Measurements from ENCODE around the gene OXSR1. TPM values are rescaled to one million over a fixed set of nuclear protein-coding genes. Genes with fewer than 3 reads are reported as not detected.

OXSR1 gene
- total and polyA plus RNA-seq, 2 of the 13 experiments (the other 11 are each of a cell fraction or from before 2014, with no cell fraction given) = 27.4 to 32.6 TPM

- TF ChIP-seq, protein P1, sequence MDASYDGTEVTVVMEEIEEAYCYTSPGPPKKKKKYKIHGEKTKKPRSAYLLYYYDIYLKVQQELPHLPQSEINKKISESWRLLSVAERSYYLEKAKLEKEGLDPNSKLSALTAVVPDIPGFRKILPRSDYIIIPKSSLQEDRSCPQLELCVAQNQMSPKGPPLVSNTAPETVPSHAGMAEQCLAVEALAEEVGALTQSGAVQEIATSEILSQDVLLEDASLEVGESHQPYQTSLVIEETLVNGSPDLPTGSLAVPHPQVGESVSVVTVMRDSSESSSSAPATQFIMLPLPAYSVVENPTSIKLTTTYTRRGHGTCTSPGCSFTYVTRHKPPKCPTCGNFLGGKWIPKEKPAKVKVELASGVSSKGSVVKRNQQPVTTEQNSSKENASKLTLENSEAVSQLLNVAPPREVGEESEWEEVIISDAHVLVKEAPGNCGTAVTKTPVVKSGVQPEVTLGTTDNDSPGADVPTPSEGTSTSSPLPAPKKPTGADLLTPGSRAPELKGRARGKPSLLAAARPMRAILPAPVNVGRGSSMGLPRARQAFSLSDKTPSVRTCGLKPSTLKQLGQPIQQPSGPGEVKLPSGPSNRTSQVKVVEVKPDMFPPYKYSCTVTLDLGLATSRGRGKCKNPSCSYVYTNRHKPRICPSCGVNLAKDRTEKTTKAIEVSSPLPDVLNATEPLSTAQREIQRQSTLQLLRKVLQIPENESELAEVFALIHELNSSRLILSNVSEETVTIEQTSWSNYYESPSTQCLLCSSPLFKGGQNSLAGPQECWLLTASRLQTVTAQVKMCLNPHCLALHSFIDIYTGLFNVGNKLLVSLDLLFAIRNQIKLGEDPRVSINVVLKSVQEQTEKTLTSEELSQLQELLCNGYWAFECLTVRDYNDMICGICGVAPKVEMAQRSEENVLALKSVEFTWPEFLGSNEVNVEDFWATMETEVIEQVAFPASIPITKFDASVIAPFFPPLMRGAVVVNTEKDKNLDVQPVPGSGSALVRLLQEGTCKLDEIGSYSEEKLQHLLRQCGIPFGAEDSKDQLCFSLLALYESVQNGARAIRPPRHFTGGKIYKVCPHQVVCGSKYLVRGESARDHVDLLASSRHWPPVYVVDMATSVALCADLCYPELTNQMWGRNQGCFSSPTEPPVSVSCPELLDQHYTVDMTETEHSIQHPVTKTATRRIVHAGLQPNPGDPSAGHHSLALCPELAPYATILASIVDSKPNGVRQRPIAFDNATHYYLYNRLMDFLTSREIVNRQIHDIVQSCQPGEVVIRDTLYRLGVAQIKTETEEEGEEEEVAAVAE (CRISPR knock-in tag; IDR thresholded peaks at IDR 0.05; ENCODE audit: borderline replicate concordance) = peak; percentile 83
- no peak for TF ChIP-seq GABPA (IDR thresholded peaks at IDR 0.05; ENCODE audit: low read depth, low read length)
- peak; percentile 40 for TF ChIP-seq GABPA (CRISPR knock-in tag; IDR thresholded peaks at IDR 0.05; ENCODE audit: low read depth)
- TF ChIP-seq TP53 (CRISPR knock-in tag; conservative IDR thresholded peaks at IDR 0.05) = no peak
- TF ChIP-seq ZNF33A (CRISPR knock-in tag; IDR thresholded peaks at IDR 0.05; ENCODE audit: borderline replicate concordance) = no peak
- TF ChIP-seq HMG20B (CRISPR knock-in tag; conservative IDR thresholded peaks at IDR 0.05) = no peak; the same call in 1 of the 2 replicates
- no peak for TF ChIP-seq CHD2 (IDR thresholded peaks at IDR 0.05; ENCODE audit: low read depth, low read length)
- TF ChIP-seq DRAP1 (CRISPR knock-in tag; IDR thresholded peaks at IDR 0.05) = peak; percentile 88; the same call in 1 of the 2 replicates
- TF ChIP-seq ZNF468 (CRISPR knock-in tag; IDR thresholded peaks at IDR 0.05) = no peak
- 0 out of 2 replicates have a peak, but pooled peaks have one; percentile 34 for TF ChIP-seq DNMT3B (CRISPR knock-in tag; conservative IDR thresholded peaks at IDR 0.05)
- TF ChIP-seq ZNF678 (CRISPR knock-in tag; IDR thresholded peaks at IDR 0.05) = no peak
- no peak for TF ChIP-seq ZNF569 (CRISPR knock-in tag; IDR thresholded peaks at IDR 0.05; ENCODE audit: borderline replicate concordance)
- TF ChIP-seq SMAD9 (CRISPR knock-in tag; IDR thresholded peaks at IDR 0.05) = no peak
- TF ChIP-seq ZNF766 (CRISPR knock-in tag; IDR thresholded peaks at IDR 0.05; ENCODE audit: borderline replicate concordance) = no peak
- TF ChIP-seq RFX1 (IDR thresholded peaks at IDR 0.05) = no peak
- TF ChIP-seq, protein P2, sequence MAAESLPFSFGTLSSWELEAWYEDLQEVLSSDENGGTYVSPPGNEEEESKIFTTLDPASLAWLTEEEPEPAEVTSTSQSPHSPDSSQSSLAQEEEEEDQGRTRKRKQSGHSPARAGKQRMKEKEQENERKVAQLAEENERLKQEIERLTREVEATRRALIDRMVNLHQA (CRISPR knock-in tag; IDR thresholded peaks at IDR 0.05) = 0 out of 2 replicates have a peak, but pooled peaks have one; percentile 43
- peak; percentile 94 for TF ChIP-seq MEIS2 (CRISPR knock-in tag; IDR thresholded peaks at IDR 0.05)
- peak; percentile 38; the same call in 1 of the 2 replicates for TF ChIP-seq TBX3 (IDR thresholded peaks at IDR 0.05; ENCODE audit: borderline replicate concordance)
- TF ChIP-seq PCBP1 (IDR thresholded peaks at IDR 0.05; ENCODE audit: borderline replicate concordance, low read depth, low read length) = no peak
- peak; percentile 71; the same call in 1 of the 2 replicates for TF ChIP-seq ZIK1 (CRISPR knock-in tag; IDR thresholded peaks at IDR 0.05; ENCODE audit: borderline replicate concordance, low read depth)
- no peak for TF ChIP-seq ZNF460 (CRISPR knock-in tag; IDR thresholded peaks at IDR 0.05; ENCODE audit: borderline replicate concordance)
- TF ChIP-seq, protein P3, sequence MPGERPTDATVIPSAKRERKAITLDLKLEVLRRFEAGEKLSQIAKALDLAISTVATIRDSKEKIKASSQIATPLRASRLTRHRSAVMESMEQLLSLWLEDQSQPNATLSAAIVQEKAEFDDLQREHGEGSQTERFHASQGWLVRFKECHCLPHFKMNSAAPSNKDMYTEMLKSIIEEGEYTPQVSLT (CRISPR knock-in tag; IDR thresholded peaks at IDR 0.05; ENCODE audit: borderline replicate concordance, low read depth) = no peak
- no peak for TF ChIP-seq CERS6 (CRISPR knock-in tag; IDR thresholded peaks at IDR 0.05)
- no peak for TF ChIP-seq ZNF737 (CRISPR knock-in tag; IDR thresholded peaks at IDR 0.05; ENCODE audit: borderline replicate concordance)
Observed at GRCh38 chr3:38133557-38134405, 31.6 kb upstream of the OXSR1 start (continued).
